Heart left ventricle (tissue), 16 donors: Measurements from ENCODE around the gene CLDN7. TPM values are rescaled to one million over a fixed set of nuclear protein-coding genes. Genes with fewer than 3 reads are reported as not detected.

Source experiments
- ATAC-seq, 4 donors: fragments of 200-7000 bp; cut with Tn5 transposase; one replicate each; pipeline ENCODE4 v1.9.1; 2020 to 2022; ENCODE audit warnings: moderate library complexity in 4 of 4, mild to moderate bottlenecking in 3 of 4, moderate number of reproducible peaks in 1 of 4
- DNase-seq, 5 donors: peaks; one replicate each; pipeline ENCODE4 v3.0.0-alpha.2; 2020
- H3K27ac ChIP-seq, 12 donors: fragments of 200-600 bp; sonication (generic) in 4 of 12; one replicate each; pipeline versions ENCODE4 v1.5.0 to v1.8.0; 2016 to 2022; ENCODE audit warnings: mild to moderate bottlenecking in 2 of 12
- H3K27me3 ChIP-seq, 9 donors: fragments of 200-600 bp; sonication (generic) in 2 of 9; one replicate each; pipeline versions ENCODE4 v1.5.1 to v1.8.0; 2016 to 2022; ENCODE audit warnings: mild to moderate bottlenecking in 3 of 9
- H3K36me3 ChIP-seq, 9 donors: fragments of 200-600 bp; sonication (generic) in 2 of 9; one replicate each; pipeline versions ENCODE4 v1.5.0 to v1.8.0; 2018 to 2022; ENCODE audit warnings: mild to moderate bottlenecking in 2 of 9
- H3K4me1 ChIP-seq, 12 donors: fragments of 200-600 bp; sonication (generic) in 4 of 12; one replicate each; pipeline versions ENCODE4 v1.5.0 to v1.8.0; 2016 to 2022; ENCODE audit warnings: mild to moderate bottlenecking in 3 of 12
- H3K4me3 ChIP-seq, 12 donors: fragments of 200-600 bp; sonication (generic) in 4 of 12; one replicate each; pipeline versions ENCODE4 v1.5.0 to v1.8.0; 2017 to 2022; ENCODE audit warnings: mild to moderate bottlenecking in 9 of 12, moderate library complexity in 4 of 12
- H3K9me3 ChIP-seq, 12 donors: fragments of 200-600 bp; sonication (generic) in 4 of 12; one replicate each; pipeline versions ENCODE4 v1.5.0 to v1.8.0; 2016 to 2022; ENCODE audit warnings: mild to moderate bottlenecking in 1 of 12
- CTCF ChIP-seq, 12 donors: fragments of 200-600 bp; sonication (generic) in 4 of 12; IDR thresholded peaks; one replicate each; pipeline versions ENCODE4 v1.5.0 to v1.8.0; 2018 to 2022; ENCODE audit warnings: antibody characterized with exemption in 12 of 12, mild to moderate bottlenecking in 5 of 12
- POLR2A ChIP-seq, 2 donors: fragments of 450-650 bp; IDR thresholded peaks; one replicate each; pipeline ENCODE4 v1.6.1; 2017; ENCODE audit warnings: antibody characterized with exemption in 2 of 2, mild to moderate bottlenecking in 2 of 2, moderate library complexity in 2 of 2
- WGBS, 4 donors: extraction: QIAGEN DNeasy Blood & Tissue Kit in 2 of 4; methylation state at CpG; one replicate each; pipeline versions ENCODE4 v1.1.5 to v1.1.7; 2013 to 2018; 5-methylcytosine and 5-hydroxymethylcytosine counted together
- intact Hi-C, 10 donors: fragments of 100-400 bp; cut with DNase I; formaldehyde crosslinking; loops; one replicate each; pipeline versions ENCODE4 v1.11.1 to v1.14.2; 2022
- microRNA counts, 2 donors: library from miRNA; unstranded; fragments of <30 nt; microRNA quantifications; one replicate each; lab custom pipeline; 2016
- microRNA-seq, 4 donors: library from miRNA; unstranded; fragments of <30 nt; microRNA quantifications; one replicate each; pipeline versions ENCODE4 to v1.2.0, GENCODE V29; 2017 to 2020
- polyA plus RNA-seq, 2 donors: library from polyadenylated mRNA; stranded (reverse); fragments of 200-250 nt; gene quantifications; one replicate each; pipeline ENCODE4 v1.2.3, GENCODE V29; 2013
- total RNA-seq, 9 donors: library from RNA; depleted of rRNA in 2 of 9; stranded (reverse); fragments of >200 nt in 2 of 9; fragmentation: NEBNext Ultra II Directional in 3 of 9; extraction: Animal tissue kit (Norgen Biotek cat#: 25700) in 3 of 9; gene quantifications; one replicate each; pipeline versions ENCODE4 v1.1.0 to v1.2.4, GENCODE V29; 2016 to 2023
- donor health status: ischemic (EF 13 %, LVEDD 7.1; RV severe dilation, severe dysfunction).
- donor health status: healthy with polysubstance abuse.
- donor health status: DM: no; HTN: yes; CAD: no.
- donor health status: DM: no; HTN: no; CAD: no.
- donor health status: ischemic (EF 25% LVEDD 6.9; RV normal size, moderate dysfunction).
- donor health status: ischemic (EF 25% LVEDD 5.7; RV mildly dilated, moderate dysfunction).
- donor health status: healthy.
- donor health status: DM: yes; HTN: yes; CAD: no.
- donor health status: ischemic (EF 35%, LVEDD 5.7; RV mildly dilated, moderate dysfunction).
- donor health status: nonischemic (EF 11% LVEDD 7.7; RV severe dilation, severe dysfunction).
- donor health status: DM: yes; HTN: yes; CAD: no.
- donor health status: PGD.
- donor health status: ischemic (EF 29% LVEDD 5.4; RV normal size, mild dysfunction).
- donor health status: nonischemic (EF 23%, LVEDD 6.1; RV moderate dilation, normal function).

CLDN7 gene
- total and polyA plus RNA-seq, 11 donors = 0.36 to 2.6 (median 1.3) TPM; not detected in 2

- DNase-seq (peak in 3 of 5 donors; percentile 60 to 77 (median 75)), ATAC-seq (peak in 1 of 4 donors; percentile 0)
- Histone ChIP-seq H3K36me3 (no peaks in the 10 kb centered on the region), H3K9me3 (no peaks in the 10 kb centered on the region), H3K4me3 (peak overlapping the region in 11 of 12 donors; percentile 40 to 77 (median 64)), H3K4me1 (peaks cover 0 to 61% (median 38%) of the 10 kb centered on the region in 12 donors), H3K27ac (peak overlapping the region in 8 of 12 donors; percentile 17 to 99 (median 70)), H3K27me3 (no peaks in the 10 kb centered on the region)
- 2 to 6% (median 3%) methylated on average over 15 of the region's 15 CpGs for whole genome bisulfite sequencing, 4 donors
- intact Hi-C loops = loop anchor here in 1 of 10 donors (5.0 kb wide), 1 partner anchor 33 kb away; no protein-coding TSS in a partner anchor
- TF ChIP-seq POLR2A (IDR thresholded peaks at IDR 0.05) (no peak), CTCF (IDR thresholded peaks at IDR 0.05) (peak in 8 of 12 donors; percentile 7 to 48 (median 40))
Measured at GRCh38 chr17:7213895-7214299, 48.4 kb downstream of the CLDN7 start.

GRCh38 chr17:7211491-7212273 lies 50.6 kb downstream of the CLDN7 start:
- no peak for DNase-seq
- intact Hi-C loops = loop anchor here in 1 of 10 donors (5.0 kb wide), 1 partner anchor 36 kb away; no protein-coding TSS in a partner anchor
- no peaks in the 10 kb centered on the region for H3K27me3 ChIP-seq
- no peak overlapping the region for H3K27ac ChIP-seq
- H3K9me3 ChIP-seq = no peaks in the 10 kb centered on the region
- no peak for ATAC-seq
- WGBS, 4 donors = 39 to 42% (median 41%) methylated on average over 30 to 36 of the region's 37 CpGs
- peaks cover 0 to 40% (median 25%) of the 10 kb centered on the region in 12 donors for H3K4me1 ChIP-seq
- TF ChIP-seq CTCF (IDR thresholded peaks at IDR 0.05) (no peak), POLR2A (IDR thresholded peaks at IDR 0.05) (no peak)
- H3K36me3 ChIP-seq = no peaks in the 10 kb centered on the region
- peak overlapping the region in 5 of 12 donors; percentile 3 to 38 (median 22) for H3K4me3 ChIP-seq

MicroRNA genes within 50 kb of the gene (microRNA counts, 767-probe panel; counts per million panel counts)
- microRNA hsa-miR-324-3p (lab: Ali Mortazavi, UCI) (0 to 71.6 counts per million in 2 donors), microRNA hsa-miR-324-5p (lab: Ali Mortazavi, UCI) (2,601 to 2,684 counts per million in 2 donors)

Small RNA genes within 50 kb of the gene (microRNA-seq; reads per million reads assigned to microRNA genes)
- 509 to 1,056 (median 1,017) reads per million in 4 donors for gene MIR324

Other genes with a start within 250 kb of the CLDN7 start
Only the 30 nearest of the 35 such genes appear.
- gene SLC16A11, start 218.4 kb downstream of the CLDN7 start, total RNA-seq = under 1 TPM in 8 of 9 donors, not detected in 1; 0.19 to 1.00 (median 0.79) TPM
- gene SLC16A11, start 218.4 kb downstream of the CLDN7 start, polyA plus RNA-seq = 1 to 10 TPM in 1 of 2 donors, under 1 TPM in 1; 0.68 to 1.4 TPM
- 10 to 100 TPM in 2 of 9 donors, 1 to 10 TPM in 7; 1.5 to 30.1 (median 3.5) TPM for gene CLEC10A, start 182.2 kb downstream of the CLDN7 start, total RNA-seq
- 1 to 10 TPM; 1.8 to 2.7 TPM for gene CLEC10A, start 182.2 kb downstream of the CLDN7 start, polyA plus RNA-seq
- 1 to 10 TPM in 1 of 9 donors, under 1 TPM in 2, not detected in 6; 0.29 to 2.1 (median 0.39) TPM for gene ASGR2, start 147.7 kb downstream of the CLDN7 start, total RNA-seq
- gene ASGR2, start 147.7 kb downstream of the CLDN7 start, polyA plus RNA-seq = under 1 TPM in 1 of 2 donors, not detected in 1; 0.28 TPM
- 1 to 10 TPM in 3 of 9 donors, under 1 TPM in 3, not detected in 3; 0.23 to 3.5 (median 0.72) TPM for gene ASGR1, start 83.1 kb downstream of the CLDN7 start, total RNA-seq
- gene ASGR1, start 83.1 kb downstream of the CLDN7 start, polyA plus RNA-seq = under 1 TPM; 0.19 to 0.64 TPM
- 10 to 100 TPM; 12.0 to 24.3 (median 16.6) TPM for gene DLG4, start 42.6 kb downstream of the CLDN7 start, total RNA-seq
- 10 to 100 TPM in 1 of 2 donors, 1 to 10 TPM in 1; 5.3 to 15.5 TPM for gene DLG4, start 42.6 kb downstream of the CLDN7 start, polyA plus RNA-seq
- 1,000 to 10,000 TPM in 7 of 9 donors, 100 to 1,000 TPM in 2; 874 to 2,110 (median 1,385) TPM for gene ACADVL, start 42.5 kb downstream of the CLDN7 start, total RNA-seq
- gene ACADVL, start 42.5 kb downstream of the CLDN7 start, polyA plus RNA-seq = 1,000 to 10,000 TPM in 1 of 2 donors, 100 to 1,000 TPM in 1; 601 to 2,758 TPM
- 10 to 100 TPM; 14.0 to 28.6 (median 17.8) TPM for gene DVL2, start 28.0 kb downstream of the CLDN7 start, total RNA-seq
- 10 to 100 TPM; 13.0 to 15.6 TPM for gene DVL2, start 28.0 kb downstream of the CLDN7 start, polyA plus RNA-seq
- 10 to 100 TPM; 19.1 to 36.7 (median 23.0) TPM for gene PHF23, start 23.0 kb downstream of the CLDN7 start, total RNA-seq
- 10 to 100 TPM; 13.7 to 31.8 TPM for gene PHF23, start 23.0 kb downstream of the CLDN7 start, polyA plus RNA-seq
- 100 to 1,000 TPM; 293 to 591 (median 491) TPM for gene GABARAP, start 20.0 kb downstream of the CLDN7 start, total RNA-seq
- gene GABARAP, start 20.0 kb downstream of the CLDN7 start, polyA plus RNA-seq = 100 to 1,000 TPM; 580 to 674 TPM
- 100 to 1,000 TPM in 6 of 9 donors, 10 to 100 TPM in 3; 54.0 to 126 (median 107) TPM for gene CTDNEP1, start 10.7 kb downstream of the CLDN7 start, total RNA-seq
- gene CTDNEP1, start 10.7 kb downstream of the CLDN7 start, polyA plus RNA-seq = 100 to 1,000 TPM in 1 of 2 donors, 10 to 100 TPM in 1; 54.4 to 120 TPM
- gene ELP5, start 10.3 kb downstream of the CLDN7 start, total RNA-seq = 10 to 100 TPM; 28.0 to 87.2 (median 52.6) TPM
- 10 to 100 TPM; 33.5 to 47.0 TPM for gene ELP5, start 10.3 kb downstream of the CLDN7 start, polyA plus RNA-seq
- 100 to 1,000 TPM in 7 of 9 donors, 10 to 100 TPM in 2; 82.0 to 184 (median 172) TPM for gene SLC2A4, start 19.2 kb upstream of the CLDN7 start, total RNA-seq
- gene SLC2A4, start 19.2 kb upstream of the CLDN7 start, polyA plus RNA-seq = 100 to 1,000 TPM in 1 of 2 donors, 10 to 100 TPM in 1; 48.5 to 107 TPM
- 1 to 10 TPM in 1 of 9 donors, under 1 TPM in 8; 0.32 to 1.6 (median 0.56) TPM for gene YBX2, start 32.2 kb upstream of the CLDN7 start, total RNA-seq
- gene YBX2, start 32.2 kb upstream of the CLDN7 start, polyA plus RNA-seq = 1 to 10 TPM in 1 of 2 donors, under 1 TPM in 1; 0.43 to 2.0 TPM
- gene EIF5A, start 45.1 kb upstream of the CLDN7 start, total RNA-seq = 100 to 1,000 TPM; 120 to 500 (median 257) TPM
- gene EIF5A, start 45.1 kb upstream of the CLDN7 start, polyA plus RNA-seq = 100 to 1,000 TPM; 403 to 934 TPM
- 100 to 1,000 TPM in 1 of 9 donors, 10 to 100 TPM in 8; 51.0 to 118 (median 61.2) TPM for gene GPS2, start 52.9 kb upstream of the CLDN7 start, total RNA-seq
- gene GPS2, start 52.9 kb upstream of the CLDN7 start, polyA plus RNA-seq = 10 to 100 TPM; 81.6 to 88.4 TPM
- gene NEURL4, start 66.9 kb upstream of the CLDN7 start, total RNA-seq = 10 to 100 TPM; 13.6 to 39.2 (median 27.6) TPM
- 10 to 100 TPM; 23.0 to 29.6 TPM for gene NEURL4, start 66.9 kb upstream of the CLDN7 start, polyA plus RNA-seq
- 10 to 100 TPM in 5 of 9 donors, 1 to 10 TPM in 3, under 1 TPM in 1; 0.88 to 24.2 (median 16.4) TPM for gene ACAP1, start 74.1 kb upstream of the CLDN7 start, total RNA-seq
- gene ACAP1, start 74.1 kb upstream of the CLDN7 start, polyA plus RNA-seq = 1 to 10 TPM; 2.6 to 6.1 TPM
- gene KCTD11, start 89.7 kb upstream of the CLDN7 start, total RNA-seq = 1 to 10 TPM; 3.4 to 9.0 (median 5.9) TPM
- gene KCTD11, start 89.7 kb upstream of the CLDN7 start, polyA plus RNA-seq = 1 to 10 TPM; 6.4 to 9.6 TPM
- gene TMEM95, start 92.7 kb upstream of the CLDN7 start, total RNA-seq = not detected
- gene TMEM95, start 92.7 kb upstream of the CLDN7 start, polyA plus RNA-seq = not detected
- gene TNK1, start 118.6 kb upstream of the CLDN7 start, total RNA-seq = 1 to 10 TPM; 1.4 to 6.2 (median 2.2) TPM
- 1 to 10 TPM; 1.8 to 2.1 TPM for gene TNK1, start 118.6 kb upstream of the CLDN7 start, polyA plus RNA-seq
- gene PLSCR3, start 132.0 kb upstream of the CLDN7 start, total RNA-seq = 10 to 100 TPM; 14.3 to 29.5 (median 16.4) TPM
- gene PLSCR3, start 132.0 kb upstream of the CLDN7 start, polyA plus RNA-seq = 10 to 100 TPM; 21.2 to 28.3 TPM
- 10 to 100 TPM; 51.9 to 78.7 (median 69.5) TPM for gene TMEM256, start 141.6 kb upstream of the CLDN7 start, total RNA-seq
- gene TMEM256, start 141.6 kb upstream of the CLDN7 start, polyA plus RNA-seq = 100 to 1,000 TPM in 1 of 2 donors, 10 to 100 TPM in 1; 74.4 to 195 TPM
- gene NLGN2, start 145.4 kb upstream of the CLDN7 start, total RNA-seq = 10 to 100 TPM in 2 of 9 donors, 1 to 10 TPM in 7; 4.6 to 12.9 (median 7.3) TPM
- gene NLGN2, start 145.4 kb upstream of the CLDN7 start, polyA plus RNA-seq = 10 to 100 TPM in 1 of 2 donors, 1 to 10 TPM in 1; 3.5 to 11.1 TPM
- not detected for gene SPEM1, start 157.8 kb upstream of the CLDN7 start, total RNA-seq
- not detected for gene SPEM1, start 157.8 kb upstream of the CLDN7 start, polyA plus RNA-seq
- gene SPEM2, start 163.1 kb upstream of the CLDN7 start, total RNA-seq = not detected
- not detected for gene SPEM2, start 163.1 kb upstream of the CLDN7 start, polyA plus RNA-seq
- not detected for gene SPEM3, start 166.4 kb upstream of the CLDN7 start, total RNA-seq
- gene SPEM3, start 166.4 kb upstream of the CLDN7 start, polyA plus RNA-seq = not detected
- 1 to 10 TPM; 1.7 to 6.8 (median 4.0) TPM for gene TMEM102, start 173.0 kb upstream of the CLDN7 start, total RNA-seq
- gene TMEM102, start 173.0 kb upstream of the CLDN7 start, polyA plus RNA-seq = 1 to 10 TPM; 1.8 to 4.5 TPM
- 1 to 10 TPM; 2.8 to 9.6 (median 7.8) TPM for gene FGF11, start 177.0 kb upstream of the CLDN7 start, total RNA-seq
- 1 to 10 TPM; 1.6 to 9.6 TPM for gene FGF11, start 177.0 kb upstream of the CLDN7 start, polyA plus RNA-seq
- 10 to 100 TPM in 7 of 9 donors, 1 to 10 TPM in 2; 8.2 to 14.2 (median 11.0) TPM for gene CHRNB1, start 182.6 kb upstream of the CLDN7 start, total RNA-seq
- 10 to 100 TPM; 11.2 to 27.3 TPM for gene CHRNB1, start 182.6 kb upstream of the CLDN7 start, polyA plus RNA-seq
- 10 to 100 TPM; 51.8 to 77.2 (median 59.5) TPM for gene ZBTB4, start 217.2 kb upstream of the CLDN7 start, total RNA-seq
- gene ZBTB4, start 217.2 kb upstream of the CLDN7 start, polyA plus RNA-seq = 10 to 100 TPM; 29.3 to 35.3 TPM